Measurements from ENCODE around the gene RBM47. TPM values are rescaled to one million over a fixed set of nuclear protein-coding genes. Genes with fewer than 3 reads are reported as not detected.
"Not testable (repeated sequence)": the region's sequence is repeated elsewhere in the genome, so short reads cannot be mapped to it uniquely, and the experiment has no call there.

The RBM47 gene
- total RNA-seq, 2 donors from 2014 or later, result 0.22 to 0.48 TPM

- Mint-ChIP-seq H3K36me3 (ENCODE audit: low read depth) (no peaks in the 10 kb centered on the region), H3K27me3 (no peaks in the 10 kb centered on the region), H3K27ac (no peak overlapping the region), H3K4me3 (no peak overlapping the region), H3K4me1 (peaks cover 9% of the 10 kb centered on the region), H3K9me3 (no peaks in the 10 kb centered on the region)
- ATAC-seq (replicated peaks), result no peak
Measured at GRCh38 chr4:40552536-40552935, 77.1 kb downstream of the RBM47 start.

GRCh38 chr4:40551568-40552136 is 78.0 kb downstream of the RBM47 start:
- ATAC-seq (replicated peaks), result peak; percentile 60
- not testable (repeated sequence) for H3K27me3 Mint-ChIP-seq; H3K9me3 Mint-ChIP-seq; H3K36me3 Mint-ChIP-seq (ENCODE audit: low read depth); H3K4me1 Mint-ChIP-seq
- peak overlapping the region; percentile 71 for H3K4me3 Mint-ChIP-seq
- peak overlapping the region; percentile 70 for H3K27ac Mint-ChIP-seq

- peak; percentile 59 for ATAC-seq (replicated peaks)
- peak overlapping the region; percentile 71 for H3K4me3 Mint-ChIP-seq
- peaks cover 9% of the 10 kb centered on the region for H3K4me1 Mint-ChIP-seq
- no peaks in the 10 kb centered on the region for H3K36me3 Mint-ChIP-seq (ENCODE audit: low read depth)
- no peaks in the 10 kb centered on the region for H3K27me3 Mint-ChIP-seq
- H3K9me3 Mint-ChIP-seq, result no peaks in the 10 kb centered on the region
- peak overlapping the region; percentile 70 for H3K27ac Mint-ChIP-seq
Measured at GRCh38 chr4:40550948-40551462, 78.7 kb downstream of the RBM47 start.

DNA sequence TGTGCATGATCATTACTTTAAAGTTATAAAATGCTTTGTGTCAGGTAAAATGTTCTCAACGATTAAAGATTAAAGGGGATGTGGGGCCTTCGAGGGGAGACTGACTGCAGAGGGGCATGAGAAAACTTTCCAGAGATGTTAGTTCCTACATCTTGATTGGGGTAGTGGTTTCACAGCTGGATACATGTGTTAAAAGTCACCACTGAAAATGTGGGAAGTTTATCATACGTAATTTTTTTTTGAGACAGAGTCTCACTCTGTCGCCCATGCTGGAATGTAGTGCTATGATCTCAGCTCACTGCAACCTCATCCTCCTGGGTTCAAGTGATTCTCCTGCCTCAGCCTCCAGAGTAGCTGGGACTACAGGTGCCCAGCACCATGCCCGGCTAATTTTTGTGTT is 79.5 kb downstream of the RBM47 start:
- Mint-ChIP-seq H3K4me3 (no peak overlapping the region), H3K27ac (no peak overlapping the region), H3K27me3 (no peaks in the 10 kb centered on the region), H3K4me1 (peaks cover 9% of the 10 kb centered on the region), H3K36me3 (ENCODE audit: low read depth) (no peaks in the 10 kb centered on the region), H3K9me3 (no peaks in the 10 kb centered on the region)
- no peak for ATAC-seq (replicated peaks)

DNA sequence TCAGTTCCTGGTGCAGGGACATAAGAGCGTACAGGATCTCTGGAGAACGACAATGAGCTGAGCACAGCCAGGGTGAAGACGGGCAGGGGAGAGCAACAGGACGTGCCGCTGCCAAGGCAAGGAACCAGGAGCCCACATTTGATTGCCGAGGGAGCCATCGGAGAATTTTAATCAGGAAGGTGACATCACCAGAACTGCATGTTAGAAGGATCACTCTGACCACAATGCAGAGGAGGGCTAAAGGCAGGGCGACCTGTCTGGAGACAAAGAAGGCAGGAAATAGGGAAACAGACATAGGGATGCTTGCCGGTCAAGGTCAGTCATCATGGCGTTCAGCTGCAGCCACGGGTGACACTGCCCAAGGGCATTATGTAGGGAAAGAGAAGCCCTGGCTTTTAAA is 81.4 kb downstream of the RBM47 start:
- Mint-ChIP-seq H3K27me3 (no peaks in the 10 kb centered on the region), H3K36me3 (ENCODE audit: low read depth) (no peaks in the 10 kb centered on the region), H3K9me3 (no peaks in the 10 kb centered on the region), H3K4me3 (no peak overlapping the region), H3K27ac (no peak overlapping the region), H3K4me1 (peaks cover 9% of the 10 kb centered on the region)
- no peak for ATAC-seq (replicated peaks)

DNA sequence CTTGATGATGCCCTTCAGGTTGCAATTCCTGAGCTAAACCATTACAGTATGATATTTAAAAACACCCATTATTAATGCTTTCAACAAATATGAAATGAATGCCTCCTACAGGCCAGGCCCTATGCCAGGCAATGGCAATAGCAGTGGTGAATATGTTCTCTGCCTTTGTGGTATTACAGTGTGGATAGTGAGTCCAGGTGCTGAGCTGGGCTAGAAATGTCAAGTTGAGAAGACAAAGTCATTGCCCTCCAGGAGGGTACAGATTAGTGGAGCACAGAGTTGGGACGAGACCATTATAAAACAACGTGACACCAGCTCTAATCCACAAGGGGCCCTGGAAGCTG is 81.9 kb downstream of the RBM47 start:
- no peaks in the 10 kb centered on the region for H3K36me3 Mint-ChIP-seq (ENCODE audit: low read depth)
- no peaks in the 10 kb centered on the region for H3K9me3 Mint-ChIP-seq
- no peak for ATAC-seq (replicated peaks)
- H3K4me1 Mint-ChIP-seq, result peaks cover 9% of the 10 kb centered on the region
- H3K27me3 Mint-ChIP-seq, result no peaks in the 10 kb centered on the region
- H3K27ac Mint-ChIP-seq, result no peak overlapping the region
- H3K4me3 Mint-ChIP-seq, result no peak overlapping the region

DNA sequence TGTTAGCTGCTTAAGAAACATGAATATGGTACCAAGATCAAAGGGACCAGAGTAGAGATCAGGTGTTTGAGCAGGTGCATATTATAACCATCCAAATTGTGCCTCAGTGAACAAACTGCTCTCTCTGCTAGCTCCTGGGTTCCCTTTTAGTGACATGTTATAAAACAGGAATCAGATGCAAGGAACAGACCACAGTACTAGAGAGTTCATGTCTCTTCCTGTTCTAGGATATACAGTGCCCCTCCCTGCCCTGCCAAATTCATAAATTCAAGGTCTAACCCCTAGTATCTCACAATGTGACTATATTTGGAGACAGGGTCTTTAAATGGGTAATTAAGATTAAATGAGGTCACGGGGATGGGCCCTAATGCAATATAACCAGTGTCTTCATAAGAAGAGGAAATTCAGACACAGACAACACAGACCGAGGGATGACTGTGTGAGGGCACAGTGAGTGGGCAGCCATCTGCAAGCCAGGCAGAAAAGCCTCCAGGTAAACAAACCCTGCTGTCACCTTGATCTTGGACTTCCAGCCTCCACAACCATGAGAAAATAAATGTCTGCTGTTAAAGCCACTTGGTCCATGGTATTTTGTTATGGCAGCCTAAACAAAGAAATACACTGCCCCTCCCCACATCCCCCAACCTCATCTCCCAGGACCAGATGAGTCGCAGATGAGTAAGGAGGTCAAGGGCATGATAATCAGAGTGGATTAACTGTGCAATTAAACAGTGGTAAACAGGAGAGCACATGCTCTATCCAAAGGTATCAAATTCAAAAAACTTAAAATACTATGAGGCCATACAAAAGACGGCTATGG is 82.5 kb downstream of the RBM47 start:
- Mint-ChIP-seq H3K27me3 (no peaks in the 10 kb centered on the region), H3K27ac (no peak overlapping the region), H3K9me3 (no peaks in the 10 kb centered on the region), H3K4me1 (peaks cover 9% of the 10 kb centered on the region), H3K36me3 (ENCODE audit: low read depth) (no peaks in the 10 kb centered on the region), H3K4me3 (no peak overlapping the region)
- ATAC-seq (replicated peaks), result no peak

- Mint-ChIP-seq H3K4me1 (peaks cover 8% of the 10 kb centered on the region), H3K27ac (no peak overlapping the region), H3K27me3 (no peaks in the 10 kb centered on the region), H3K9me3 (no peaks in the 10 kb centered on the region), H3K36me3 (ENCODE audit: low read depth) (no peaks in the 10 kb centered on the region), H3K4me3 (no peak overlapping the region)
- ATAC-seq (replicated peaks), result no peak
Measured at GRCh38 chr4:40546506-40546905, 83.2 kb downstream of the RBM47 start.

DNA sequence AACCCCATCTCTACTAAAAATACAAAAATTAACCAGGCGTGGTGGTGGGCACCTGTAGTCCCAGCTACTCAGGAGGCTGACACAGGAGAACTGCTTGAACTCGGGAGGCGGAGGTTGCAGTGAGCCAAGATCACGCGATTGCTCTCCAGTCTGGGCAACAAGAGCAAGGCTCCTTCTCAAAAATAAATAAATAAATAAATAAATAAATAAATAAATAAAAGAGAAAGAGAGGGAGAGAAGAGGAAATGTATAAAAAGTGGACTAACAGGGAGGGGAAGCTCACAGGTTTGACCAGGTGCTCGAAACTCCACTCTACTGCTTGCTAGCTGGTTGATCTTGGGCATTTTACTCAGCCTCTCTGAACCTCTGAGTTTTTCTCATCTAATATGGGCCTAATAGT is 84.2 kb downstream of the RBM47 start:
- not testable (repeated sequence) for H3K9me3 Mint-ChIP-seq, H3K27me3 Mint-ChIP-seq

GRCh38 chr4:40544221-40544620 is 85.4 kb downstream of the RBM47 start:
- no peaks in the 10 kb centered on the region for H3K9me3 Mint-ChIP-seq
- no peak for ATAC-seq (replicated peaks)

More for the DNA sequence above, 84.2 kb downstream of the RBM47 start:
- H3K27ac Mint-ChIP-seq; H3K4me3 Mint-ChIP-seq; ATAC-seq (replicated peaks); H3K4me1 Mint-ChIP-seq; H3K36me3 Mint-ChIP-seq (ENCODE audit: low read depth): not testable (repeated sequence)

GRCh38 chr4:40540800-40541199 is 88.9 kb downstream of the RBM47 start:
- H3K9me3 Mint-ChIP-seq, result no peaks in the 10 kb centered on the region
- ATAC-seq (replicated peaks), result no peak

More at GRCh38 chr4:40544221-40544620, 85.4 kb downstream of the RBM47 start:
- H3K4me3 Mint-ChIP-seq, result no peak overlapping the region
- H3K4me1 Mint-ChIP-seq, result no peaks in the 10 kb centered on the region
- H3K27me3 Mint-ChIP-seq, result no peaks in the 10 kb centered on the region
- no peak overlapping the region for H3K27ac Mint-ChIP-seq
- H3K36me3 Mint-ChIP-seq (ENCODE audit: low read depth), result no peaks in the 10 kb centered on the region

GRCh38 chr4:40536032-40536431 is 93.6 kb downstream of the RBM47 start:
- Mint-ChIP-seq H3K9me3 (no peaks in the 10 kb centered on the region), H3K27me3 (no peaks in the 10 kb centered on the region), H3K4me3 (no peak overlapping the region), H3K27ac (no peak overlapping the region), H3K36me3 (ENCODE audit: low read depth) (no peaks in the 10 kb centered on the region), H3K4me1 (peaks cover 5% of the 10 kb centered on the region)
- no peak for ATAC-seq (replicated peaks)

More at GRCh38 chr4:40540800-40541199, 88.9 kb downstream of the RBM47 start:
- no peak overlapping the region for H3K4me3 Mint-ChIP-seq
- H3K27me3 Mint-ChIP-seq, result no peaks in the 10 kb centered on the region
- no peak overlapping the region for H3K27ac Mint-ChIP-seq
- H3K4me1 Mint-ChIP-seq, result no peaks in the 10 kb centered on the region
- no peaks in the 10 kb centered on the region for H3K36me3 Mint-ChIP-seq (ENCODE audit: low read depth)

DNA sequence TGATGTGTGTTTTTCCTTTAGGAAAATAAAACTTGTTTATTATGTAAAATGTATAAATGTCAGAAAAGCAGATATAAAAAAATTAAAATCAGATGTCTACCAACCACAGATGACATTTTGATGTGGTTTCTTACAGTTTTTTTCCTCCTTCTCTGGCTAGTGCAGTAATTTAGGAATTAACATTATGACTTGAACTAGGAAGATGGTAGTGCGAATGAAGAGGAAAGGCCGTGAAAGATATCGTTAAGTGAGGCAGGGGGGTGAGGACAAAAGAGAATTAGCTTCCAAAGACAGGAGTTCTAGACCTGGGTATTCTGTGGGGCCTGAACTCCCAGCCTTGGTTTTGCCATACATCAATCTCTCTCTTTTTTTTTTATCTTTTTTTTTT is 98.0 kb downstream of the RBM47 start:
- no peak overlapping the region for H3K27ac Mint-ChIP-seq
- no peaks in the 10 kb centered on the region for H3K9me3 Mint-ChIP-seq
- no peaks in the 10 kb centered on the region for H3K36me3 Mint-ChIP-seq (ENCODE audit: low read depth)
- H3K27me3 Mint-ChIP-seq, result no peaks in the 10 kb centered on the region
- peaks cover 5% of the 10 kb centered on the region for H3K4me1 Mint-ChIP-seq
- ATAC-seq (replicated peaks), result no peak
- no peak overlapping the region for H3K4me3 Mint-ChIP-seq

GRCh38 chr4:40530961-40531635 is 98.6 kb downstream of the RBM47 start:
- Mint-ChIP-seq H3K36me3 (ENCODE audit: low read depth) (no peaks in the 10 kb centered on the region), H3K4me1 (peaks cover 5% of the 10 kb centered on the region), H3K27me3 (no peaks in the 10 kb centered on the region), H3K9me3 (no peaks in the 10 kb centered on the region), H3K27ac (no peak overlapping the region), H3K4me3 (no peak overlapping the region)
- no peak for ATAC-seq (replicated peaks)

GRCh38 chr4:40526741-40527140 is 102.9 kb downstream of the RBM47 start:
- Mint-ChIP-seq H3K4me3 (no peak overlapping the region), H3K27me3 (no peaks in the 10 kb centered on the region), H3K4me1 (peaks cover 4% of the 10 kb centered on the region), H3K36me3 (ENCODE audit: low read depth) (no peaks in the 10 kb centered on the region), H3K27ac (no peak overlapping the region), H3K9me3 (no peaks in the 10 kb centered on the region)
- no peak for ATAC-seq (replicated peaks)

Data from activated T-helper 17 cell treated with anti-CD3 and anti-CD28 coated beads, Interleukin-2, amount 50 U/mL, for 72 hours (primary cell).